Measurements from ENCODE around the gene ACP3. TPM values are rescaled to one million over a fixed set of nuclear protein-coding genes. Genes with fewer than 3 reads are reported as not detected.

Gene ACP3
- total RNA-seq, 1 donor from 2014 or later, result 0.43 TPM

DNA sequence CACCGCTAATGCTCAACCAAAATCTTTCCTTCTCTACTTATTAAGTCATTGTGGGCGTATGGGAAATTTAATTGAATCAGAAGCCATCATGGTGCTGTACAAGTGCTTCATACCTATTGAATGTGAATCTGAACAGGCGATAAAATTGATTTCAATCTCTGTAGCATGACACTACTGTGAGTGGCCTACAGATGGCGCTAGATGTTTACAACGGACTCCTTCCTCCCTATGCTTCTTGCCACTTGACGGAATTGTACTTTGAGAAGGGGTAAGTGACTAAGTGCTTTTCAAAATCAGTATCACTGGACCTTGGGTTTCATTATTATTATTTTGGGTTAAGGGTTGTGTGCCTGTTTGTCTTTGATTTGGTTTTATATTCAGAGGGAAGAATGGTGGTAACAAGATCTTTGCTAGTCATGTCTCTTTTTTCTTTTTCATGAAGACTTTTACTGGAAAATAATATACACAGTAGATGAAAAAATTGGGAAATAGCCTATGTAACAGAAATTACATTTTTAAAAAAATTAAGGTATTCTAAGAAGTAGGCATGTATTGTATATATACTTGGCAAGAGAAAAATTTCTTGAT lies 35.4 kb downstream of the ACP3 start:
- Histone ChIP-seq H3K27ac (no peak overlapping the region), H3K4me3 (no peak overlapping the region), H3K4me1 (no peaks in the 10 kb centered on the region), H3K36me3 (no peaks in the 10 kb centered on the region), H3K27me3 (no peaks in the 10 kb centered on the region), H3K9me3 (no peaks in the 10 kb centered on the region)
- DNase-seq (ENCODE audit: low spot score in 2 of 2), result peak in 1 of 2 donors; percentile 84
- TF ChIP-seq, protein P1, sequence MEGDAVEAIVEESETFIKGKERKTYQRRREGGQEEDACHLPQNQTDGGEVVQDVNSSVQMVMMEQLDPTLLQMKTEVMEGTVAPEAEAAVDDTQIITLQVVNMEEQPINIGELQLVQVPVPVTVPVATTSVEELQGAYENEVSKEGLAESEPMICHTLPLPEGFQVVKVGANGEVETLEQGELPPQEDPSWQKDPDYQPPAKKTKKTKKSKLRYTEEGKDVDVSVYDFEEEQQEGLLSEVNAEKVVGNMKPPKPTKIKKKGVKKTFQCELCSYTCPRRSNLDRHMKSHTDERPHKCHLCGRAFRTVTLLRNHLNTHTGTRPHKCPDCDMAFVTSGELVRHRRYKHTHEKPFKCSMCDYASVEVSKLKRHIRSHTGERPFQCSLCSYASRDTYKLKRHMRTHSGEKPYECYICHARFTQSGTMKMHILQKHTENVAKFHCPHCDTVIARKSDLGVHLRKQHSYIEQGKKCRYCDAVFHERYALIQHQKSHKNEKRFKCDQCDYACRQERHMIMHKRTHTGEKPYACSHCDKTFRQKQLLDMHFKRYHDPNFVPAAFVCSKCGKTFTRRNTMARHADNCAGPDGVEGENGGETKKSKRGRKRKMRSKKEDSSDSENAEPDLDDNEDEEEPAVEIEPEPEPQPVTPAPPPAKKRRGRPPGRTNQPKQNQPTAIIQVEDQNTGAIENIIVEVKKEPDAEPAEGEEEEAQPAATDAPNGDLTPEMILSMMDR (IDR thresholded peaks at IDR 0.05), result peak; percentile 74 to 88 (median 88)
- intact Hi-C loops (cut with DNase I), result loop anchor here (5.0 kb wide), 3 partner anchors 45 to 115 kb away; no protein-coding TSS in a partner anchor

DNA sequence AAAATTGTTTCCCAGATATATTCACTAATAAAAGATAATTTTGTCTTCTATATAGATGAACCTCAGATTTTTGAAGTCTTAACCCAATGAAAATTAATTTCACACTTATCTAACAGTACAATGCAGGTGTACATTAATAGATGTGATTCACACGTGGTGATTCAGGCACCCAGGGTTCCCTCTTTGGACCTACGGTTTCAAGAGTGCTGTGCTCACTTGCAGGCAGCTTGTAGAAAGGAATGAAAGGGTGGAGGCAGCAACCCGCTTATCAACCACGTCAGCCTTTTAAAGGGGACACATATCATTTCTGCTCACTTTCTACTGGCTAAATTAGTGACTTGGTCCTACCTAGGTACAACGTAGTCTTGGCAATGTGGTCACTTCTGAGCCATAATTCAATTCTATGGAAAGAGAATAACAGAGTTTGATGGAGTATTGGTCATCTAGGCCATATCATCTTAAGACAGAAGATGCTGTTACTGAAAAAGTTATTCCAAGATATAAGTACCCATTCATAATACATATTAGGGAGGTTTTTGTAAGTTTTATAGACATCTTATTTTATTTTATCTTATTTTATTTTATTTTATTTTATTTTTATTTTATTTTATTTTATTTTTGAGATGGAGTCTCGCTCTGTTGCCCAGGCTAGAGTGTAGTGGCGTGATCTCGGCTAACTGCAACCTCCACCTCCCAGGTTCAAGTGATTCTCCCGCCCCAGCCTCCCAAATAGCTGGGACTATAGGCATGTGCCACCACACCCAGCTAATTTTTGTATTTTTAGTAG lies 37.9 kb downstream of the ACP3 start:
- Histone ChIP-seq H3K4me3 (no peak overlapping the region), H3K9me3 (no peaks in the 10 kb centered on the region), H3K27me3 (no peaks in the 10 kb centered on the region), H3K4me1 (no peaks in the 10 kb centered on the region), H3K27ac (no peak overlapping the region), H3K36me3 (no peaks in the 10 kb centered on the region)
- intact Hi-C loops (cut with DNase I), result loop anchor here (5.0 kb wide), 3 partner anchors 42 to 112 kb away; no protein-coding TSS in a partner anchor
- no peak for DNase-seq (ENCODE audit: low spot score in 2 of 2)
- TF ChIP-seq, protein P1 (IDR thresholded peaks at IDR 0.05), result no peak

DNA sequence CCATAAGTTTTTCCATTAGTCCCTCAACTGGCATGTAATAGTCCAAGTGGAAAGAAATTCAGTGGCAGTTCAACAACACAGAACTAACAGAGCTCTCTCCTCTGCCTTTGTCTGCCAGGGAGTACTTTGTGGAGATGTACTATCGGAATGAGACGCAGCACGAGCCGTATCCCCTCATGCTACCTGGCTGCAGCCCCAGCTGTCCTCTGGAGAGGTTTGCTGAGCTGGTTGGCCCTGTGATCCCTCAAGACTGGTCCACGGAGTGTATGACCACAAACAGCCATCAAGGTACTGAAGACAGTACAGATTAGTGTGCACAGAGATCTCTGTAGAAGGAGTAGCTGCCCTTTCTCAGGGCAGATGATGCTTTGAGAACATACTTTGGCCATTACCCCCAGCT lies 39.4 kb downstream of the ACP3 start:
- H3K4me3 ChIP-seq, result no peak overlapping the region
- no peaks in the 10 kb centered on the region for H3K36me3 ChIP-seq
- H3K4me1 ChIP-seq, result no peaks in the 10 kb centered on the region
- TF ChIP-seq, protein P1 (IDR thresholded peaks at IDR 0.05), result no peak
- H3K27ac ChIP-seq, result no peak overlapping the region
- intact Hi-C loops (cut with DNase I), result no loop called here
- no peaks in the 10 kb centered on the region for H3K27me3 ChIP-seq
- H3K9me3 ChIP-seq, result no peaks in the 10 kb centered on the region
- no peak for DNase-seq (ENCODE audit: low spot score in 2 of 2)

DNA sequence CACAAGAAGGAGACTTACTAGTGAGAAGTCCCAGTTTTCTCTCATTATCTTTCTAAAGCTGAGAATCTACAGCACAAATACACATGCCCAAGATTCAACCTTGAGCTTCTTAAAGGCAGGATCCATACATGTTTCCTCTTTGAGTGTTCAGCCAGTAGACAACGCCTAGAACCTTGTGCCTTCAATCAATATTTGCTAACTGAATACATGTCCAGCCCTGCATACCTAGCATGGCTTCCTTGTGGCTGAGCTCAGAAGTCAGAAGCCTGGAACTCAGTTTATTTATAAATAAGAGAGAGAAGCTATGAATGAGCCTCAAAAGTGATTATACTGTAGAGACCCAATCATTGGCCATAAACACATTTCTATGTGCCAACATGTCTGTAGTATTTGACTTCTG lies 43.5 kb downstream of the ACP3 start:
- H3K4me3 ChIP-seq, result no peak overlapping the region
- no peak for DNase-seq (ENCODE audit: low spot score in 2 of 2)
- no peaks in the 10 kb centered on the region for H3K27me3 ChIP-seq
- no peaks in the 10 kb centered on the region for H3K36me3 ChIP-seq
- no peaks in the 10 kb centered on the region for H3K4me1 ChIP-seq
- no peaks in the 10 kb centered on the region for H3K9me3 ChIP-seq
- TF ChIP-seq, protein P1 (IDR thresholded peaks at IDR 0.05), result no peak
- no peak overlapping the region for H3K27ac ChIP-seq
- intact Hi-C loops (cut with DNase I), result no loop called here

DNA sequence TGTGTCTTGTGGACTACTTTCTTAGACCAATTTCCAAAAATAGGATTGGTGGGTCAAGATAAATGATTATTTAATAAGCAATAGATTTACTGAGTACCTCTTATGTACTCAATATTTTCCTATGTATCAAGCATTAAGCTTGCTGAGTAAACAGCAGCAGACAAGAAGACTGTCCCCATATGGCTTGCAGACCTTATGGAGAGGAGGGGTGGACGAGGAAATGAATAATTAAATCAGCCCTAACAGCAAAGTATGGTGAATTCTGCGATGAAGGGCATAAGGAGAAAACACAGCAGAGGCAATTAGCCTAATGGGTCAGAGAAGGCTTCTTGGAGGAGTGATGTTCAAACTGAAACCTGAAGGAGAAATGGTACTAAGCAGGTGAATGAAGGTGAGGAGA lies 45.1 kb downstream of the ACP3 start:
- no peaks in the 10 kb centered on the region for H3K36me3 ChIP-seq
- H3K27ac ChIP-seq, result no peak overlapping the region
- no peak for DNase-seq (ENCODE audit: low spot score in 2 of 2)
- no peaks in the 10 kb centered on the region for H3K9me3 ChIP-seq
- TF ChIP-seq, protein P1 (IDR thresholded peaks at IDR 0.05), result no peak
- H3K27me3 ChIP-seq, result no peaks in the 10 kb centered on the region
- intact Hi-C loops (cut with DNase I), result no loop called here
- no peaks in the 10 kb centered on the region for H3K4me1 ChIP-seq
- no peak overlapping the region for H3K4me3 ChIP-seq
